SU-DHL-6 (cell line): ENCODE measurements around the gene EFNA4.

ENCODE experiments used
- EZH2phosphoT487 ChIP-seq: fragments of 200-600 bp; sonication (generic), shearing (Covaris generic); conservative IDR thresholded peaks from 2 replicates; pipeline ENCODE4 v1.6.1; 2018; ENCODE audit warnings: mild to moderate bottlenecking, antibody characterized with exemption, low read length, moderate library complexity, mixed read lengths
- TF ChIP-seq, protein P1 (sequence below): fragments of 200-600 bp; sonication (generic); IDR thresholded peaks from one replicate; pipeline ENCODE4 v1.5.1; 2017; ENCODE audit warnings: antibody characterized with exemption, mild to moderate bottlenecking, low read length, moderate library complexity; ENCODE audit not compliant: insufficient read depth, poor library complexity, severe bottlenecking

DNA sequence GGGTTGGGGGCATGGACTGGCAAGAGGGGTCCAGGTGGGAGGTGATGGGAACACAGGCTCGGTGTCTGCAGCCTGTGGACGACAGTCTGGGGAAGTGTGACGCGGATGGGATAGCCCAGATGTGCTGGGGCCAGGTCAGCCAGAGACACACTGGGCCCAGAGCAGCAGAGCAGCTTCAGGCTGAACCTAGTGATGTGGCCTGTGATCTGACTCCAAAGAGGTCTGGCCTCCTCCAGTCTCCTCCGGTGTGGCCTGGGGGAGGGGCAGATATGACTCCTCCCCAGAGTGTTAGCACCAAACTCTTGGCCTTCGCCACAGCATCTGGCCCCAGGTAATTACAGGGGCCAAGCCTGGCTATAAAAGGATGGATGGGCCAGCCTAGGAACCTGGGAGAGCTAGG is 28.6 kb downstream of the EFNA4 start:
- TF ChIP-seq, protein P1, sequence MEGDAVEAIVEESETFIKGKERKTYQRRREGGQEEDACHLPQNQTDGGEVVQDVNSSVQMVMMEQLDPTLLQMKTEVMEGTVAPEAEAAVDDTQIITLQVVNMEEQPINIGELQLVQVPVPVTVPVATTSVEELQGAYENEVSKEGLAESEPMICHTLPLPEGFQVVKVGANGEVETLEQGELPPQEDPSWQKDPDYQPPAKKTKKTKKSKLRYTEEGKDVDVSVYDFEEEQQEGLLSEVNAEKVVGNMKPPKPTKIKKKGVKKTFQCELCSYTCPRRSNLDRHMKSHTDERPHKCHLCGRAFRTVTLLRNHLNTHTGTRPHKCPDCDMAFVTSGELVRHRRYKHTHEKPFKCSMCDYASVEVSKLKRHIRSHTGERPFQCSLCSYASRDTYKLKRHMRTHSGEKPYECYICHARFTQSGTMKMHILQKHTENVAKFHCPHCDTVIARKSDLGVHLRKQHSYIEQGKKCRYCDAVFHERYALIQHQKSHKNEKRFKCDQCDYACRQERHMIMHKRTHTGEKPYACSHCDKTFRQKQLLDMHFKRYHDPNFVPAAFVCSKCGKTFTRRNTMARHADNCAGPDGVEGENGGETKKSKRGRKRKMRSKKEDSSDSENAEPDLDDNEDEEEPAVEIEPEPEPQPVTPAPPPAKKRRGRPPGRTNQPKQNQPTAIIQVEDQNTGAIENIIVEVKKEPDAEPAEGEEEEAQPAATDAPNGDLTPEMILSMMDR = no peak
- no peak for TF ChIP-seq EZH2phosphoT487
